Measurements from ENCODE around the gene LMAN1L. TPM values are rescaled to one million over a fixed set of nuclear protein-coding genes. Genes with fewer than 3 reads are reported as not detected.
A peak's percentile ranks its signal among the peaks of the same experiment; 100 is the strongest.

The LMAN1L gene
- total RNA-seq, 4 donors from 2014 or later: not detected

GRCh38 chr15:74868059-74868458, 55.4 kb downstream of the LMAN1L start:
- Histone ChIP-seq H3K27ac (peak overlapping the region; percentile 94 to 99 (median 96)), H3K36me3 (no peaks in the 10 kb centered on the region), H3K27me3 (no peaks in the 10 kb centered on the region), H3K4me3 (no peak overlapping the region), H3K9me3 (no peaks in the 10 kb centered on the region), H3K4me1 (peaks cover 78 to 81% of the 10 kb centered on the region in 2 donors)
- peak in 1 of 2 donors; percentile 29 for DNase-seq
- no peak for ATAC-seq
- TF ChIP-seq POLR2A (IDR thresholded peaks at IDR 0.05) (peak in 1 of 2 donors; percentile 17), CTCF (IDR thresholded peaks at IDR 0.05 in 4 of 5, conservative IDR thresholded peaks at IDR 0.05 in 1 of 5) (no peak)
- in situ Hi-C loops (cut with MboI; ENCODE audit: low sequenced_read_pairs in 4 of 4) (no loop called here), intact Hi-C loops (cut with DNase I; ENCODE audit: low total_unique reads) (no loop called here)

- ATAC-seq (no peak), DNase-seq (no peak)
- in situ Hi-C loops (cut with MboI; ENCODE audit: low sequenced_read_pairs in 4 of 4) (no loop called here), intact Hi-C loops (cut with DNase I; ENCODE audit: low total_unique reads) (no loop called here)
- peak overlapping the region; percentile 94 to 99 (median 96) for H3K27ac ChIP-seq
- no peaks in the 10 kb centered on the region for H3K27me3 ChIP-seq
- peak overlapping the region in 1 of 4 donors; percentile 1 for H3K4me3 ChIP-seq
- H3K9me3 ChIP-seq: no peaks in the 10 kb centered on the region
- peaks cover 71 to 79% of the 10 kb centered on the region in 2 donors for H3K4me1 ChIP-seq
- H3K36me3 ChIP-seq: no peaks in the 10 kb centered on the region
- TF ChIP-seq POLR2A (IDR thresholded peaks at IDR 0.05) (no peak), CTCF (IDR thresholded peaks at IDR 0.05 in 4 of 5, conservative IDR thresholded peaks at IDR 0.05 in 1 of 5) (no peak)
These were observed 56.7 kb downstream of the LMAN1L start for GRCh38 chr15:74869372-74869725.

GRCh38 chr15:74869726-74870407, 57.2 kb downstream of the LMAN1L start:
- Histone ChIP-seq H3K4me1 (peaks cover 69 to 74% of the 10 kb centered on the region in 2 donors), H3K36me3 (no peaks in the 10 kb centered on the region), H3K27me3 (no peaks in the 10 kb centered on the region), H3K4me3 (peak overlapping the region in 1 of 4 donors; percentile 1), H3K27ac (peak overlapping the region; percentile 94 to 99 (median 96)), H3K9me3 (no peaks in the 10 kb centered on the region)
- peak in 1 of 2 donors; percentile 29 for TF ChIP-seq POLR2A (IDR thresholded peaks at IDR 0.05)
- TF ChIP-seq CTCF (IDR thresholded peaks at IDR 0.05 in 4 of 5, conservative IDR thresholded peaks at IDR 0.05 in 1 of 5): no peak
- in situ Hi-C loops (cut with MboI; ENCODE audit: low sequenced_read_pairs in 4 of 4) (no loop called here), intact Hi-C loops (cut with DNase I; ENCODE audit: low total_unique reads) (no loop called here)
- ATAC-seq: peak; percentile 20 to 60
- DNase-seq: peak; percentile 54 to 64

GRCh38 chr15:74870436-74871215, 58.0 kb downstream of the LMAN1L start:
- DNase-seq (no peak), ATAC-seq (no peak)
- Histone ChIP-seq H3K4me1 (peaks cover 64 to 74% of the 10 kb centered on the region in 2 donors), H3K27ac (peak overlapping the region; percentile 94 to 99 (median 96)), H3K36me3 (no peaks in the 10 kb centered on the region), H3K27me3 (no peaks in the 10 kb centered on the region), H3K4me3 (no peak overlapping the region), H3K9me3 (no peaks in the 10 kb centered on the region)
- TF ChIP-seq CTCF (IDR thresholded peaks at IDR 0.05 in 4 of 5, conservative IDR thresholded peaks at IDR 0.05 in 1 of 5): no peak
- no peak for TF ChIP-seq POLR2A (IDR thresholded peaks at IDR 0.05)
- in situ Hi-C loops (cut with MboI; ENCODE audit: low sequenced_read_pairs in 4 of 4): no loop called here
- intact Hi-C loops (cut with DNase I; ENCODE audit: low total_unique reads): no loop called here
